ENCODE results near the gene PCDH9. TPM values are rescaled to one million over a fixed set of nuclear protein-coding genes. Genes with fewer than 3 reads are reported as not detected.

Gene PCDH9
- total RNA-seq, 1 donor from 2014 or later: 0.75 TPM

DNA sequence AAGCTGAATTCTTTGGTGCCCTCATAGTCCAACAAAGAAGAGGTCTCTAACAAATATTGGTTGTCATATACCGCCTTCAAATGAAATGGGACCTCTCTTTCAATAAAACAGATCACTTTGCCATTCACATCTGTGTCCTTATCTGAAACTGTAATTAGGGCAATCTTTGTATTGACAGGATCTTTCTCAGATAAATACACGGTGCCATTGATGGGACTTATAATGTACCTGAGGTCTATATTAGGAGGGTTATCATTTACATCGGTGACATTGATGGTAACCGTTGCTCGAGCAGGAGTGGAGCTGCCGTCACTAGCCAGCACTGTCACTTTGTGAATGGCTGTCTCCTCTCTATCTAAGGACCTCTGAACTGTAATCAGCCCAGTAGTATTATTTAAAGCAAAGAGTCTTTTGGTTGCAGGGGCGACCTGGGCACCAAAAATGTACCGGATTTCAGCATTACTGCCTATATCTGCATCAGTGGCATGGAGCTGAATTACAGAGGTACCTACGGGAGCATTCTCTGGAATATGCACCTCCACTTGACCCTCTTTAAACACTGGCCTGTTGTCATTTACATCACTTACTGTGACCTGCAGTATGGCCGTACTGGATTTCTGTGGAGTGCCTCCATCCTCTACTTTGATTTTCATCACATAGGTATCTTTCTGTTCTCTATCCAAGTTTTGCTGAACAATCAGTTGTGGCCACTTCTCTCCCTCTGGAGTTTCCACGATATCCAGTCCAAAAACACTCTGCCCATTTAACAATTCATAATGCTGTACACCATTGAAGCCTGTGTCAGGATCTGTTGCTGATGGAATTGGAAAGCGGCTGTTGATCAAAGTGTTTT is 2.8 kb downstream of the PCDH9 start:
- DNase-seq (ENCODE audit: low read depth): no peak
- no peak for TF ChIP-seq CTCF (IDR thresholded peaks at IDR 0.05; ENCODE audit: insufficient read depth, low read length, poor library complexity, severe bottlenecking)
- Histone ChIP-seq H3K36me3 (ENCODE audit: control insufficient read depth, insufficient read depth, low read length) (no peaks in the 10 kb centered on the region), H3K4me3 (ENCODE audit: low read depth, low read length) (no peak overlapping the region), H3K27me3 (ENCODE audit: control insufficient read depth, insufficient read depth, low read length) (no peaks in the 10 kb centered on the region)

DNA sequence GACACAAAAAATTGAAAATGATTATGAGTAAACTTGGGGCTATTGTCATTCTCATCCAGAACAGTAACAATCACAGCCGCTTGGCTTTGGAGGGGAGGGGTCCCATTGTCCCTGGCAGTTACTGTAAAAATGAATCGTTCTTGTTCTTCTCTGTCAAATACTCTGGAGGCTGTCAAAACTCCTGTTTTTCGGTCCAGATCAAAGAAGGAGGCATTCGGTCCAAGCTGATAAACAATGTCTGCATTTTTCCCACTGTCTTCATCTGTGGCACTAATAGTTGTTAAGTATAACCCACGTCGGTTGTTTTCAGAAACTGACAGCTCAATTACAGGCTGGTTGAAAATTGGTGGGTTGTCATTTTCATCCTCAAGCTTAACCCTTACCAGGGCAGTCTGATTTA is 3.4 kb downstream of the PCDH9 start:
- Histone ChIP-seq H3K27me3 (ENCODE audit: control insufficient read depth, insufficient read depth, low read length) (no peaks in the 10 kb centered on the region), H3K36me3 (ENCODE audit: control insufficient read depth, insufficient read depth, low read length) (no peaks in the 10 kb centered on the region), H3K4me3 (ENCODE audit: low read depth, low read length) (no peak overlapping the region)
- no peak for DNase-seq (ENCODE audit: low read depth)
- TF ChIP-seq CTCF (IDR thresholded peaks at IDR 0.05; ENCODE audit: insufficient read depth, low read length, poor library complexity, severe bottlenecking): no peak

- no peaks in the 10 kb centered on the region for H3K36me3 ChIP-seq (ENCODE audit: control insufficient read depth, insufficient read depth, low read length)
- H3K4me3 ChIP-seq (ENCODE audit: low read depth, low read length): no peak overlapping the region
- TF ChIP-seq CTCF (IDR thresholded peaks at IDR 0.05; ENCODE audit: insufficient read depth, low read length, poor library complexity, severe bottlenecking): no peak
- no peaks in the 10 kb centered on the region for H3K27me3 ChIP-seq (ENCODE audit: control insufficient read depth, insufficient read depth, low read length)
- no peak for DNase-seq (ENCODE audit: low read depth)
Measured at GRCh38 chr13:67225252-67226159, 4.6 kb downstream of the PCDH9 start.

DNA sequence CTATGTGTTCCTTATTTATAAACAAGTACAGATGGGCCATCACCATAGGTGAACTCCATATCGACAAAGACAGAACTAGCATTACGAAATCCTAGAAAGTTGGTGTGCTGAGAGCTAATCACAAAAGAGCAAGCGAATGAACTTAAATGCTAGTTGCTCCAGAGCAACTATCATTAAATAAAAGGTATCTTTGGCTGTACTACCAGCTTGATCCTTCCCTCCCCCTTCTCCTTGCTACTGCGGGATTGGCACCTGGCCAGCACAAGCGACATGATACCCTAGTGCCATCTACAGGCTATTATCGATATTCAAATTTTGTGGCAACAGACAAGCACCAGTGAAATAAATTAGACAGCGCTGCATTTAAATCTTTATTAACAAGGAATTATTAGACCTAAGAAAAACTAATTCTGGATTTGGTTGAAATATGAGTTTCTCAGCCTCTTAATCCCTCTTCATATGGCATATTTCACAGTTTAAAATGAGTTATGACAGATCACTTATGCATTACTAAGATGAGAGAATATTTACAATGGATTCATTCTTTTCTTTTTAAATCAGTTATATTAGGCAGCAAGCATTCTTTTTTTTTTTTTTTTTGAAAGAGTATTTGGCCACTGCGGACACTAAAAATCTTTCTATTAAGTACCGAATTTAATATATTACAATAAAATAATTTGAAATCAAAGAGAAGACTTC is 5.8 kb downstream of the PCDH9 start:
- Histone ChIP-seq H3K4me3 (ENCODE audit: low read depth, low read length) (no peak overlapping the region), H3K36me3 (ENCODE audit: control insufficient read depth, insufficient read depth, low read length) (no peaks in the 10 kb centered on the region), H3K27me3 (ENCODE audit: control insufficient read depth, insufficient read depth, low read length) (no peaks in the 10 kb centered on the region)
- no peak for DNase-seq (ENCODE audit: low read depth)
- peak; percentile 71 for TF ChIP-seq CTCF (IDR thresholded peaks at IDR 0.05; ENCODE audit: insufficient read depth, low read length, poor library complexity, severe bottlenecking)

GRCh38 chr13:67223742-67224141 is 6.4 kb downstream of the PCDH9 start:
- H3K4me3 ChIP-seq (ENCODE audit: low read depth, low read length): no peak overlapping the region
- no peaks in the 10 kb centered on the region for H3K27me3 ChIP-seq (ENCODE audit: control insufficient read depth, insufficient read depth, low read length)
- DNase-seq (ENCODE audit: low read depth): no peak
- no peaks in the 10 kb centered on the region for H3K36me3 ChIP-seq (ENCODE audit: control insufficient read depth, insufficient read depth, low read length)
- no peak for TF ChIP-seq CTCF (IDR thresholded peaks at IDR 0.05; ENCODE audit: insufficient read depth, low read length, poor library complexity, severe bottlenecking)

Data from kidney epithelial cell (primary cell).